CD1c-positive myeloid dendritic cell (primary cell): Measurements from ENCODE around the gene IL17RE.

ENCODE experiments used
- DNase-seq: peaks from one replicate; pipeline ENCODE4 v3.0.0-alpha.2; 2016; ENCODE audit errors: extremely low spot score

The IL17RE gene

GRCh38 chr3:9955611-9956352, 53.1 kb downstream of the IL17RE start:
- DNase-seq, result no peak

GRCh38 chr3:9957214-9957613, 54.6 kb downstream of the IL17RE start:
- DNase-seq, result no peak

- no peak for DNase-seq
Observed at GRCh38 chr3:9965200-9965875, 62.7 kb downstream of the IL17RE start.
